ENCODE data around the gene TMEM191C.
"Not testable (repeated sequence)": the region's sequence is repeated elsewhere in the genome, so short reads cannot be mapped to it uniquely, and the experiment has no call there.

The TMEM191C gene

GRCh38 chr22:21446827-21447690 is 20.1 kb upstream of the TMEM191C start:
- no peak for DNase-seq

DNA sequence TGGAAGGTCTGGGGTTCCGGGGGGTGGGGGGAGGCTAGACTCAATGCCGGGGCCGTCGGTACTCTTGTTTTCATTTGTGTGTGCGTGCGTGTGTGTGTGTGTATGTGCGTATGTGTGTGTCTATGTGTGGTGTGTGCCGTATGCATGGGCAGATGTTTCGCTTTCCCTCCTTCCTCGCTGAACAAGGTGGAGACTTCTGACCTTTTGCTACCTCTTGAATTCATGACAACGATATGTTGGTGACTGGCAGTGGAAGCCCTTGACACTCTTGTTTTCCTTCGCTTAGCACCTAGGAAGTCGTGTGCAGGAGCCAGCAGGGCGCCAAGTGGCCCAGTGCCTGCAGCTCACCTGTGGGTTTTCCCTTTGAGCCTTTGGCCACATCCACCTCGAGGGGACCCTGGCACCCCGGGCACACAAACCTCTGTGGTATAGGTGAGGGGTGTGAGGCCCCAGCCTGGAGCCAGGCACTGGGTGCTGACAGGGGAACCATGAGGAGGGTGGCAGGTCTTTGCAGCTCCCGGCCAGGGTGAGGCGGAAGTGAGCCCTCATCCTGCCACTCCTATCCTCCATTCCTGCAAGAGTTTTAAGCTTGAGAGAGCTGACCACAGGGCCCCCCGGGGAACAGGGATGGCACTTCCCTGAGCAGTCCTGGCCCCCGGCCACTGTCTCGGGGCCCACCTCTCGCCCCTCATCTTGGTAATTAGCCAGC is 19.3 kb upstream of the TMEM191C start:
- DNase-seq = no peak

DNA sequence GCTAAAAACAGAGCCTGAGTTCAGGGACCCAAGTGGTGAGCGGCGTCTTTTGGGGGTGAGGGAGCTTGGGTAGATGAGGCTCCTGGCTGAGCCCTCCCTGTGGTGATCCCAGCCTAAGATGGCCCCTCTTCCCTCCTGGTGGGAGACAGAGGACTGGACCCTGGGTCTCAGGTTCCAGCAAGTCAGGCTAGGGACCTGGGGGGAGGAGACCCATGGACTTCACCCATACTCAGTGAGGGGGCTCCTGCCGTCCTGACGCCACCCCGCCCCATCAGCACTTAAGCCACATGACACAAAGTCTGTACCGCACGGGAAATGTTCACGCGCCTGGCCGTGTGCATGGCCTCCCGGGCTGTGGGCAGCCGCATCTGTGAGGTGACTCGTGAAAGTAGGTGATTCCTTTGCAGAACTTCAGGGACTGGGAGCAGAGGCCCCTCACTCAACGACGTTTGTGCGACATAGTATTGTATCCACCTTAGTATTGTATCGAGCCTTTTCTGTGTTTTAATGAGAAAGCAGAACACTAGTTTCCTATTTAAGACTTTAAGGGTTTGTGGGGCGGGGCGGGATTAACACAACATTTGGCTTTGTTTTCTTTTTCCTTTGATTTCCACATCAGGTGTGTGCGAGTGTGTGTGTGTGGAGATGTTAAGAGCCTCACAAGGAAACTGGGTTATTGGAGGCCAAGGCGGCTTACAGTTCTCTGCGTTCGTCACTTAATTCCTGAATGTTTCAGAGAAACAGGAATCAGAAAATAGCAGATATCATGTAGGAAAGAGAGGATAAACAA is 18.4 kb upstream of the TMEM191C start:
- DNase-seq = no peak

DNA sequence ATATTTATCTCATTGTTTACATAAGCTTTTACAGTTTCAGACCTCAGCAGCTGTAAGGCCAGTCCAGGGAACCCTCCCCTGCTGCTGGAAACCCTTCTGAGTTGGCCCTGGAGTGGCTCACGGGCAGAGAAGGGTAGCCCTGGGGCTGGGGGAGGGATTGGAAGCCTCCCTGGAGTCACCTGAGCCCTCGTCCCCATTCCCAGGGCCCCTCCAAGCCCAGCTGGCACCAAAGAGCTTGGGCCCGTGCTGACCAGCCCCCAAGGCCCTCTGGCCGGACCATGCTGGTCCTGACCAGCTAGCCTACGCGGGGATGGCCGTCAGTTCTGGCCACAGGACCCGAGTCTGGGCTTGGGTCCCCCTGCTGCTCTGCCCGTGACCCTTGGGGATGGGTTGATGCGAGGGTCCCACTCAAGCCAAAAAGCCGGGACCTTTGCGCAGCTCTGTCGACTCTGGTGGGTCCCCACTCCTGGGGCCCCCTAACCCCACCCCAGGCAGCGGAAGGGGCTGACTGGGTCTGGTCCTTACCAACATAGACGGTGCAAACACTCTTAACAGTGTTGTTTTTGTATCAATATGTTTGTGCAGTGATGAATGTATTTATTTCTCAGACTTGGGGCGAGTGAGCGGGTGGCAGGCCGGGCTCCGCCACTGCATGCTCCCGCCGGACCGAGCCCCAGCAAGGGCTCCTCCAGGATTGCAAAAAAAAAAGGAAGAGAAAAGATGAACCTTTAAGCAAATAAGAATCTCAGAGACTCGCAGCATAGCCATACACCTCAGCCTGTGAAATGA is 17.5 kb upstream of the TMEM191C start:
- no peak for DNase-seq

DNA sequence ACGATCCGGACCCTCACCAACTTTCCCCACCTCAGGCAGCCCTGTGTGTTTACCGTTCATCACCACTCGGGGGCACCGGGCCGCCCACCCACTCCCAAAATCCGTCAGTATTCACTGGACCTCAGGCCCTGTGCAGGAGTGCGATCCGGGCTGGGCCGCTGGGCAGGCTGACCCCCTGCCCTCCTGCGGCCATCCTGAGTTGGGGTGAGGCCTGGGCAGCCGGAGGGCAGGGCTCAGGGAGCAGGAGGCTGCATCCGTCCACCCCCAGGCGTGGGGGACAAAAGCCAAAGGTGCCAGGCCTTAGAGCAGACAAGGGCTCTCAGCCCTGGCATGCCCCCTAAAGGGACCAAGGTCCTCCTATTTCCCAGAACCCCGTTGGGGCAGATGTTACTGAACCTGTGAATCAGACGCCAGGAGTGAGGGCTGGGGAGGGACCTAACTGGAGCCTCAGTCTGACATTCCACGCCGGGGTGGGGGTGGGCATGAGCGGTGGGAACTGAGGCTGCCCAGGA is 16.8 kb upstream of the TMEM191C start:
- DNase-seq = no peak

DNA sequence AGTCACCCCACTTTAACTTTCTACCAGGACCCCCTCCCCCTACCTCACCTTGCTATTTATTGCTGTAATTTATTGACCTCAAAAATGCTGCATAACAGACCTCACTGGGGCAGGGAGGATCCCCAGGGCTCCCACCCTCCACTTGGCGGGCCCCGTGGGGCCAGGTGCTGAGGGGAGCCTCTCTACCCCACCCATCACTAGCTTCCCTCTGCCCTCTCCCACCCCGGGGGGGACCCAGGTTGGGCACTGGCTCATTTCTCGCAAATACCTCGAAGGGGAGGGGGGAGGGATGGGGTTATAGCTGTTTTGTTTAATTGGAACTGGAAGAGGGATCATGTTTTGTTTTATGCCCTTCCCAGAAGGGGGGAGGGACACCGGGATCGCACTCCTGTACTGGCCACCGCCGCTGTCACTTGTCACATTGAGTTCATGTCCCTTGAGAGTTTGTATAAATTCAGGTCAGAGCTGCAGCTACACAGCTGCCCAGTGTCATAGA is 16.3 kb upstream of the TMEM191C start:
- no peak for DNase-seq

DNA sequence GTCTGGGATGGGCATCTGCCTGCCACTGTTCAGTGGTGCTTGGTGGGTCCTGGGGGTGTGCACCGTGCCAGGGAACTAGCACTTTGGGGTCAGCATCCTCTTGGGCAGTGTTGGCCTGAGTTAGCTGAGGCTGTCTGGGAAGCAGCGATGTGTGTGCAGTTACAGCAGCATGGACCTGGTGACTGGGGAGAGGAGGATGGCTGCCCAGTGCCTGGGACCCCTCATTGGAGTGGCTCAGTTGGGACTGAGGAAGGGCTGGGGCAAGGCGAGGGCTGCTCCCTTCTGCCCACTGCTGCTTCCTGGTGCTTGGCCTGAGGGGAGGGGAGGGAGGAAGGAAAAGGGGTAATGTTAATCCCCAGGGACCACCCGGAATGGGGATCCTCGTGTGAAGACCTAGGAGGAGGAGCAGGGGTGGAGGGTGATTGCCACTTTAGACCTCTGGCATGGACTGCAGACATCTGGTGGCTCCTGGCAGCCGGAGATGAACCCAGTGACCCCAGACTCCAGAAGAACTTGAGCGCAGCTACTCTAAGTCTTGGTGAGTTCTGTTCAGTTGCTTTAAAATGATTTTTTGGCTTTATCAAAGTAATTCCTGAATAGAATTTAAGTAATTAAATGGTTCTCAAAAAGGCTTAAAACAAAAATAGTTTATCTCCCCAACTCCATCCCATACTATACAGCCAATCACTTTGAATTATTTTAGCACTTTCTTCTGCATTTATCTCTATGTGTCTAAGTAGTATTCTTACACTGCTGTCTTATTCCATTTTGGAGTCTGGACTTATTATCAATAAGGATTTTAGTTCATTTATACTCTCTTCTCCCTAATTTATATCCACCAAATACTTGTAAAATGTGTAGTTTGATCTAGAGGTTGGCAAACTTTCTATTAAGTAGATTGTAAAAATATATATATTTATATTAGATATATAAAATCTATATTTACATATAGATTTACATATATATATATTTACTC is 15.4 kb upstream of the TMEM191C start:
- DNase-seq = no peak

DNA sequence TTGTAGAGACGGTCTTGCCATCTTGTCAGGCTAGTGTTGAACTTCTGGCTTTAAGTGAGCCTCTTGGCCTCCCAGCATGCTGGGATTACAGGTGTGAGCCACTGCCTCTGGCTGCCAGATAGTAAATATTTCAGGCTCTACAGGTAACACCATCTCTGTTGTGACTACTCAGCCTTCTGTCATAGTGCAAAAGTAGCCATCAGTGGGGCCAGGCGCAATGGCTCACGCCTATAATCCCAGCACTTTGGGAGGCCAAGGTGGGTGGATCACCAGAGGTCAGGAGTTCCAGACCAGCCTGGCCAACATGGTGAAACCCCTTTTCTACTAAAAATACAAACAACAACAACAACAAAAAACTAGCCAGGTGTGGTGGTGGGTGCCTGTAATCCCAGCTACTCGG is 14.5 kb upstream of the TMEM191C start:
- DNase-seq = not testable (repeated sequence)

GRCh38 chr22:21454998-21455333 is 12.2 kb upstream of the TMEM191C start:
- DNase-seq = not testable (repeated sequence)

DNA sequence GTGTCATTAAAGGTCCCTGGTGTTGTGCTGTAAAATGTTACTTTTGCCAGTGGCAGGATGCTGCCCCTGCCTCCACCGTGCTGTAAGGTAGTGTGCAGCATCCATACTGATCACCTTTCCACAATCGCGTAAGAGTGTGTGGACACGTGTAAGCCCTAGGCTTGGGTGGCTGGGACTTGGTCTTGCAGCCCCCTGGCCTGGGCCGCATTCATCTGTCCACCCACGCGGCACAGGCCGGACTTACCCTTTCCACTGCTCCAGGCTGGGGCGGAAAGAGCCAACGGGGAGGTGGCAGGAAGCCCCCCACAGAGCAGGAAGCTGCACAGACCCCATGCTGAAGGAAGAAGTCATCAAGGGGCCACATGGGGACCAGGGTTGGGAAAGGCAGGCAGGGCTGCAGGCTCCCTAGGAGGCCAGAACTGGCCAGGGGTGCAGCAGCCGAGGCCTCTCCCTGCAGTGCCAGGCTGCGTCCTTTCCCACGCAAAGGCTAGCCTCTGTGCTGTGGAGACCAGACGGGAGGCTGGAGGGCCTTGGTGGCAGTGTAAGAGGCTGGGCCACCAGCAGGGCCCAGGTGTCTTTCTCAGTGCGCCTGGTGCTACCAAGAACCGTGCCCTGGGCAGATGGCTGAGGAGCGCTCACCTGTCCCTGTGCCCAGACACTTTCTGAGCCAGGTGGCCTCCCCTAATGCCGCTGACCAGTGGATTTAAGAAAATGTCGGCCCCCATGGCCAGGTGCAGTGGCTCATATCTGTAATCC is 11.7 kb upstream of the TMEM191C start:
- DNase-seq = no peak

GRCh38 chr22:21457023-21457787 is 10.0 kb upstream of the TMEM191C start:
- DNase-seq = no peak

GRCh38 chr22:21462672-21463071 is 4.5 kb upstream of the TMEM191C start:
- not testable (repeated sequence) for DNase-seq

DNA sequence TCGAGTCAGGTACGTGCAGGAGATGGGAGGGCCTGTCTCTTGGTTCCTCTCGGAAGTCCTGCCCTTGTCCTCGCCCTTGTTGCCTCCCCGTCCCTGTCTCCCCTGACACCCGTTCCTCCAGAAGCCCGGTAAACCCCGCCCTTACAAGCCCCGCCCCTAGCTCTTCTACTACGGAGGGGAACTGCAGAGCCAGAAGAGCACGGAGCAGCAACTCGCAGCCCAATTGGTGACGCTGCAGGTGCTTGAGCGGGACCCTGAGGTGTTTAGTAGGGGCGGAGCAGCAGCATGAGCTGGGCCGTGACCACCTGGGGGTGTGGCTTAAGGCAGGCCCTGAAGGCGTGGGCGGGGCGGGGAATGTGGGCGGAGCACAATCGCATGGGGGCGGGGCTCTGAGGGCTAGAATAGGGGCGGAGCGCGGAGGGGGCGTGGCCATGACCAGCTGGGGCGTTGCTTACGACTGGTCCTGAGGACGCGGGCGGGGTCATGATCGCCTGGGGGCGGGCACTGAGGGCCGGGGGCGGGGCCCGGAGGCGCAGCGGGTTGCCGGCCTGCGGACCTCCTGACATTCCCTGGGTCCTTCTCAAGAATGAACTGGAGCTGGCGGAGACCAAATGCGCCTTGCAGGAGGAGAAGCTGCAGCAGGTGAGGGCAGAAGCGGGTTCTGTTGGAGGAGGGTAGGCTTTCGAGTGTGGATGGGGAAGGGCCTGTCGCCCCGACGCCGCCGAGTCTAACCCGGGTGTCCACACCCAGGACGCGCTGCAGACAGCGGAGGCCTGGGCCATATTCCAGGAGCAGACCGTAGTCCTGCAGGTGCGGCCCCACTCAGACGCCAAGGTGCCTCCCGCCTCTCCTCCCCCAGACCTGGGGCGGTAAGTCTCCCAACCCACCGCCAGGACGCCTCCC is 1.3 kb downstream of the TMEM191C start:
- DNase-seq = not testable (repeated sequence)

DNA sequence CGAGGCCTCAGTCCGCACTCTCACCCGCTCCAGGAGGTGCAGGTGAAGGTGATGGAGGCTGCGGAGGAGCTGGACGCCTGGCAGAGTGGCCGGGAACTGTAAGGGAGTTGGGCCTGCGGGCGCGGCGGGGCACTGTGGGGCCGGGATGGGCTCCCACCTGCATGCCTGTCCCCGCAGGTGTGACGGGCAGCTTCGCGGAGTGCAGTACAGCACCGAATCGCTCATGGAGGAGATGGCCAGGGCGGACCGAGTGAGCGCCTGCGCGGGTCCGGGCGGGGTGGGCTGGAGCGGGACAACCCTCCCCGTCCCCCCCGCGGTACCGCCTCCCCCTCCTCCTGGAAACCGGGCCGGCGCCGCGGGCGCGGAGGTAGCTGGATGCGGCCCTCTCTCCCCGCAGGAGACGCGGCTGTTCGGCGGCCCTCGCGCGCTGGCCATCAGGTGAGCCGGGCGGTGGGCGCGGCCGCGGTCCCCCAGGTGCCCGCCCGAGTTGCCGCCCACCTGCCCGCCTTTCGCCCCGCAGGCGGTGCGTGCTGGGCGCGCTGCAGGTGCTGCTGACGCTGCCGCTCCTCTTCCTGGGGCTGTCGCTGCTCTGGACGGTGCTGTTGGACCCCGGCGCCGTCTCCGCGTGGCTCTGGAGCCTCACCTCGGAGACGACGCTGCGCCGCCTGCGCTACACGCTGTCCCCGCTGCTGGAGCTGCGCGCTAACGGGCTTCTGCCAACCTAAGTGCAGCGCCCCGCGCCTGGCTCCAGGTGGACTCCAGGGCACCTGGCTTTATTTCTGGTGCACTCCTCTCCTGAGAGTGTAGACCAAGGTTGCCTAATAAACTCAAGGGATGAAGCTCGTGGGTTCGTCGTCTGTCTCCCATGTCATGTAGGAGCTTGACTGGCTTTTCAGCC is 2.2 kb downstream of the TMEM191C start:
- DNase-seq = not testable (repeated sequence)

GRCh38 chr22:21472984-21473383 is 5.8 kb downstream of the TMEM191C start:
- DNase-seq = not testable (repeated sequence)

DNA sequence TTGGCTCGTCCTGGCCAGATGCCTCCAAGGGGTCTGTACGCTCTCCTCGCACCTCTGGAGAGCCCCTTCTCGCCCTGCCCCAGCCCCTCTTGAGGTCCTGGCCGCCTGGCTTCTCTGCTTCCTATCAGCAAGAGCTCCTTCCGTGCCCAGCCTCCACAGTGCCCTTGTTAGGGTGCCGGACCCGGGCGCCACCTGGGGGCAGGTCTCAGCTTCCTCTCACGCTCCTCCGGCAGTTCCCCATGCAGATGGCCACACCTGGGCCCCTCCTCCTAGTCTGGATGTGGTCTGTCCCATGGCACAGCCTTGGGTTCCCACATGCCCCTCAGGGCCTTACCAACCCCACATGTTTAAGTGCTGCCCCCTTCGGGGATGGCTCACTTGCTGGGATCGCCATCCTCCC is 6.5 kb downstream of the TMEM191C start:
- not testable (repeated sequence) for DNase-seq

- DNase-seq = not testable (repeated sequence)
These were observed 16.9 kb downstream of the TMEM191C start for GRCh38 chr22:21484039-21484438.
